ENCODE data around the gene MT1G. TPM values are rescaled to one million over a fixed set of nuclear protein-coding genes. Genes with fewer than 3 reads are reported as not detected.

MT1G gene
- total RNA-seq, 1 experiment from 2014 or later, result 23.4 TPM

DNA sequence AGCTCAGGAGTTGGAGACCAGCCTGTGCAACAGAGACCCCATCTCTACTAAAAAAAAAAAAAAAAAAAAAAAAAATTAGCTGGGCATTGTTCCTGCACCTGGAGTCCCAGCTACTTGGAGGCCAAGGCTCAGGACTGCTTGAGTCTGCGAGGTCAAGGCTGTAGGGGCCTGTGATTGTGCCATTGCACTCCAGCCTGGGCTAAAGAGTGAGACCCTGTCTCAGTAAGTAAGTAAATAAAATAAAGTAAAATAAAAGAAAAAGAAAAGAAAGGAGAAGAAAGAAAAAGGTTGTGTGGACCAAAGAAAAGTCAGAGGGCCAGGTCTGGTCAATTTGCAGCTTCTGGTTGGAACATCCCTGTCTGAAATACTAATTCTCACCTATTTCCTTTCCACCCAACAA is 32.8 kb upstream of the MT1G start:
- Histone ChIP-seq H3K27ac (ENCODE audit: insufficient read length, low read depth, low read length) (no peak overlapping the region), H2BK20ac (ENCODE audit: low read depth, low read length, poor library complexity, severe bottlenecking) (no peak overlapping the region), H3K27me3 (ENCODE audit: insufficient read depth, low read length) (no peaks in the 10 kb centered on the region), H2AFZ (ENCODE audit: low read length) (no peak overlapping the region), H3K18ac (ENCODE audit: insufficient read length, low read depth, low read length) (no peak overlapping the region), H2AK5ac (ENCODE audit: insufficient read length, low read length) (no peak overlapping the region), H3K23me2 (ENCODE audit: insufficient read length, low read depth, low read length, poor library complexity, severe bottlenecking) (no peaks in the 10 kb centered on the region), H4K5ac (ENCODE audit: insufficient read length, low read depth, low read length) (no peak overlapping the region), H3K56ac (ENCODE audit: insufficient read length, low read depth, low read length) (no peak overlapping the region), H4K20me1 (ENCODE audit: control insufficient read depth, insufficient read depth, insufficient read length) (no peaks in the 10 kb centered on the region), H3K9me3 (ENCODE audit: control insufficient read depth, low read depth, low read length) (no peaks in the 10 kb centered on the region), H3K4ac (ENCODE audit: low read depth, low read length) (no peak overlapping the region), H3T11ph (ENCODE audit: low read length) (no peak overlapping the region), H3K14ac (ENCODE audit: insufficient read depth, low read length) (no peak overlapping the region), H3K4me1 (ENCODE audit: insufficient read depth, low read length) (peaks cover 6% of the 10 kb centered on the region), H3K9ac (ENCODE audit: extremely low read depth, insufficient read length, low read length) (no peak overlapping the region), H3K79me2 (ENCODE audit: insufficient read depth, low read length) (no peaks in the 10 kb centered on the region), H3K23ac (ENCODE audit: insufficient read length, low read depth, low read length) (no peak overlapping the region), H3K4me2 (ENCODE audit: insufficient read depth, insufficient read length, low read length) (no peak overlapping the region), H2BK12ac (ENCODE audit: insufficient read length, low read depth, low read length) (no peak overlapping the region), H4K91ac (ENCODE audit: insufficient read length, low read depth, low read length) (no peak overlapping the region), H4K8ac (replicated peaks; ENCODE audit: insufficient read length, low read depth, low read length) (no peak overlapping the region), H2BK120ac (ENCODE audit: low read depth, low read length, poor library complexity, severe bottlenecking) (no peak overlapping the region), H3K79me1 (ENCODE audit: insufficient read depth, low read depth, low read length, poor library complexity, severe bottlenecking) (no peaks in the 10 kb centered on the region), H2BK5ac (ENCODE audit: insufficient read length, low read length) (no peak overlapping the region), H2BK15ac (ENCODE audit: low read depth, low read length) (no peak overlapping the region)
- Mint-ChIP-seq H3K4me1 (peaks cover 9% of the 10 kb centered on the region in 2 experiments), H3K27me3 (ENCODE audit: low read depth) (peaks cover 14% of the 10 kb centered on the region), H3K36me3 (ENCODE audit: insufficient read depth in 1 of 3, low read depth in 3 of 3) (peaks cover 0 to 5% (median 5%) of the 10 kb centered on the region in 3 experiments; a peak in 4 of 7 replicates), H3K4me3 (no peak overlapping the region), H3K27ac (no peak overlapping the region), H3K9me3 (peaks cover 11% of the 10 kb centered on the region in 2 experiments)
- no CpG with 5 or more reads among the region's 1 CpG for WGBS (ENCODE audit: extremely low coverage, insufficient read length, low lambda C conversion rate)
- no peak for DNase-seq
- TF ChIP-seq, protein P1, sequence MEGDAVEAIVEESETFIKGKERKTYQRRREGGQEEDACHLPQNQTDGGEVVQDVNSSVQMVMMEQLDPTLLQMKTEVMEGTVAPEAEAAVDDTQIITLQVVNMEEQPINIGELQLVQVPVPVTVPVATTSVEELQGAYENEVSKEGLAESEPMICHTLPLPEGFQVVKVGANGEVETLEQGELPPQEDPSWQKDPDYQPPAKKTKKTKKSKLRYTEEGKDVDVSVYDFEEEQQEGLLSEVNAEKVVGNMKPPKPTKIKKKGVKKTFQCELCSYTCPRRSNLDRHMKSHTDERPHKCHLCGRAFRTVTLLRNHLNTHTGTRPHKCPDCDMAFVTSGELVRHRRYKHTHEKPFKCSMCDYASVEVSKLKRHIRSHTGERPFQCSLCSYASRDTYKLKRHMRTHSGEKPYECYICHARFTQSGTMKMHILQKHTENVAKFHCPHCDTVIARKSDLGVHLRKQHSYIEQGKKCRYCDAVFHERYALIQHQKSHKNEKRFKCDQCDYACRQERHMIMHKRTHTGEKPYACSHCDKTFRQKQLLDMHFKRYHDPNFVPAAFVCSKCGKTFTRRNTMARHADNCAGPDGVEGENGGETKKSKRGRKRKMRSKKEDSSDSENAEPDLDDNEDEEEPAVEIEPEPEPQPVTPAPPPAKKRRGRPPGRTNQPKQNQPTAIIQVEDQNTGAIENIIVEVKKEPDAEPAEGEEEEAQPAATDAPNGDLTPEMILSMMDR (conservative IDR thresholded peaks at IDR 0.05), result no peak

Data from H9 (cell line).